GM10248 (cell line): Measurements from ENCODE around the gene MEA1.

ENCODE experiments used
- CTCF ChIA-PET: fragments of 300-600 bp; sonication (Branson Sonifier 250); formaldehyde crosslinking; extraction: SDS; loops from one replicate; lab custom pipeline; 2021; ENCODE audit warnings: antibody characterized with exemption; lab: Yijun Ruan, JAX
- POLR2A ChIA-PET: fragments of 350-650 bp; sonication (Branson Sonifier 250); formaldehyde crosslinking; extraction: SDS; loops from one replicate; lab custom pipeline; 2020; ENCODE audit warnings: antibody characterized with exemption; lab: Yijun Ruan, JAX
- DNase-seq: peaks from one replicate; pipeline ENCODE4 v3.0.0; 2012; ENCODE audit errors: extremely low spot score
- TF ChIP-seq, protein P1 (sequence below): IDR thresholded peaks from 2 replicates; pipeline ENCODE4 v1.5.1; 2012; ENCODE audit warnings: mild to moderate bottlenecking, low read depth; ENCODE audit errors: extremely low read depth, missing control alignments, control extremely low read depth

MEA1 gene

GRCh38 chr6:43040542-43041257, 27.0 kb upstream of the MEA1 start:
- DNase-seq, result no peak
- ChIA-PET CTCF (interaction anchor here (1.1 to 1.2 kb wide), 3 partner anchors 11 to 17 kb away, joined by 3 read pairs; no protein-coding TSS in a partner anchor), POLR2A (no interaction called here)
- TF ChIP-seq, protein P1, sequence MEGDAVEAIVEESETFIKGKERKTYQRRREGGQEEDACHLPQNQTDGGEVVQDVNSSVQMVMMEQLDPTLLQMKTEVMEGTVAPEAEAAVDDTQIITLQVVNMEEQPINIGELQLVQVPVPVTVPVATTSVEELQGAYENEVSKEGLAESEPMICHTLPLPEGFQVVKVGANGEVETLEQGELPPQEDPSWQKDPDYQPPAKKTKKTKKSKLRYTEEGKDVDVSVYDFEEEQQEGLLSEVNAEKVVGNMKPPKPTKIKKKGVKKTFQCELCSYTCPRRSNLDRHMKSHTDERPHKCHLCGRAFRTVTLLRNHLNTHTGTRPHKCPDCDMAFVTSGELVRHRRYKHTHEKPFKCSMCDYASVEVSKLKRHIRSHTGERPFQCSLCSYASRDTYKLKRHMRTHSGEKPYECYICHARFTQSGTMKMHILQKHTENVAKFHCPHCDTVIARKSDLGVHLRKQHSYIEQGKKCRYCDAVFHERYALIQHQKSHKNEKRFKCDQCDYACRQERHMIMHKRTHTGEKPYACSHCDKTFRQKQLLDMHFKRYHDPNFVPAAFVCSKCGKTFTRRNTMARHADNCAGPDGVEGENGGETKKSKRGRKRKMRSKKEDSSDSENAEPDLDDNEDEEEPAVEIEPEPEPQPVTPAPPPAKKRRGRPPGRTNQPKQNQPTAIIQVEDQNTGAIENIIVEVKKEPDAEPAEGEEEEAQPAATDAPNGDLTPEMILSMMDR, result no peak

DNA sequence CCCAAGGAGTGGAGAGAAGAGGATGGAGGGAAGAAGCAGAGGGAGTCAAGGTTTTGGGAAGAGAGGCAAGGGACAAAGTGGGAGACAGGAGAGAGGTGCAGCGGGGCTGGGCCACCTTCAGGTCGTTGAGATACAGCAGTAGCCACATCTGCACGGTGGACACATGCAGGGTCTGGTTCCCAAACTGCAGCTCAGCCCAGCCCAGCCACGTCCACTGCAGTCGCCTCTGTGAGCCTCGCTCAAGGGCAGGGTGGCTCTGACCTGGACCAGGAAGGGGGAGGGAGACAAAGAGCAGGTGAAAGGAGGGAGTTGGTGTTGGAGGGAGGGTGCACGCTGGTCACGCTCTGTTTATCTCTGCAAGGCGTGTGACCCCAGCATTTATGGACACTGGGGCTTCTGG, 25.0 kb upstream of the MEA1 start:
- POLR2A ChIA-PET, result interaction anchor here (1.6 kb wide), 1 partner anchor 10 kb away, joined by 3 read pairs; no protein-coding TSS in a partner anchor
- TF ChIP-seq, protein P1, result no peak
- CTCF ChIA-PET, result no interaction called here
- no peak for DNase-seq

GRCh38 chr6:43037706-43038105, 24.0 kb upstream of the MEA1 start:
- ChIA-PET POLR2A (interaction anchor here (0.6 kb wide), 1 partner anchor 14 kb away, joined by 4 read pairs; no protein-coding TSS in a partner anchor), CTCF (no interaction called here)
- TF ChIP-seq, protein P1, result no peak
- no peak for DNase-seq

DNA sequence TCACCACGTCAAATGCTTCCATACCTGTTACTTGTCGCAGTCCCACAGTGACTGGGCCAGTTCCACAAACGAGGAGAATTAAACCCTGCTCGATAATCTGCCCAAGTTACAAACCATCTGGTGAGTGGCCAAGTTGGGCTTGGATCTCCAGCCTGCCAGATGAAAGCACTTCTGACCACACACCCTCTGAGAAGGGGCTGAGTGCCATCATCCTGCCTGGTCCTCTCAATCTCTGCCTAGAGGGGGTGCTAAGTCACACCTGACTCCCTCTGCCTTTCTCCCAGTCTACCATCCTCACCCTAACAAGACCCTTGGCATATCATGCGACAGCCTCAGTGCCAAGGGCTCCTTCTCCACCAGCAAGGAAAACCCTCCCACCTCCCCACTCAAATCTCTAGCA, 23.5 kb upstream of the MEA1 start:
- ChIA-PET POLR2A (interaction anchor here (0.6 kb wide), 1 partner anchor 14 kb away, joined by 4 read pairs; no protein-coding TSS in a partner anchor), CTCF (interaction anchor here (2.7 kb wide), 1 partner anchor 106 kb away, joined by 8 read pairs; no protein-coding TSS in a partner anchor)
- TF ChIP-seq, protein P1, result no peak
- DNase-seq, result no peak

DNA sequence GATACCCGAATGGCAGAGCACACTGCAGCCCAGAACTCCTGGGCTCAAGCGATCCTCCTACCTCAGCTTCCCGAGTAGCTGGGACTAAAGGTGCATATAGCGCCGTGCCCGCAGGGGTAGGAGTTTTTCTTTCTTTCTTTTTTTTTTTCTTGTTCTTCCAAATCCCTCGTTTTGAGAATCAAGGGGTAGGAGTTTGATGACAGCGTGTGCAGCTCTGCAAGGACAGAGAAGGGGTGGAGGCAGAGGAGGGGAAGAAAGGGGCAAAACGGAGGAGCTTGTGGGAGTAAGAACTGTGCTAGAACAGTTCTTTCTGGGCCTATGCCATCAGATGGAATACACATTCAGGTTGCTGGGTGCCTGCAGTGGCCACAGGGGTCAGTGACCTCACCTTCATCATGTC, 23.0 kb upstream of the MEA1 start:
- ChIA-PET CTCF (interaction anchor here (2.7 kb wide), 1 partner anchor 107 kb away, joined by 8 read pairs; no protein-coding TSS in a partner anchor), POLR2A (no interaction called here)
- TF ChIP-seq, protein P1, result no peak
- DNase-seq, result no peak

- DNase-seq, result no peak
- TF ChIP-seq, protein P1, result no peak
- POLR2A ChIA-PET, result interaction anchor here (0.5 to 0.6 kb wide), 2 partner anchors 38 to 240 kb away, joined by 3 to 4 read pairs; no protein-coding TSS in a partner anchor
- CTCF ChIA-PET, result interaction anchor here (1.0 to 2.7 kb wide), 3 partner anchors 9 to 156 kb away, joined by 3 to 8 read pairs (median 4); partner anchors contain the start of gene RPL7L1
These were observed 21.9 kb upstream of the MEA1 start for GRCh38 chr6:43035495-43036194.
